RKO (cell line): ENCODE results near the gene SNTG2.
A peak's percentile ranks its signal among the peaks of the same experiment; 100 is the strongest.

Experiments used
- DNase-seq: peaks from one replicate; pipeline ENCODE4 v3.0.0-alpha.2; 2016; ENCODE audit warnings: low spot score

SNTG2 gene

GRCh38 chr2:1147873-1148612 is 197.4 kb downstream of the SNTG2 start:
- no peak for DNase-seq

- no peak for DNase-seq
These were observed 200.3 kb downstream of the SNTG2 start for GRCh38 chr2:1150724-1151511.

- no peak for DNase-seq
These were observed 201.7 kb downstream of the SNTG2 start for GRCh38 chr2:1152375-1152774.

GRCh38 chr2:1153920-1154319 is 203.3 kb downstream of the SNTG2 start:
- DNase-seq, result no peak

GRCh38 chr2:1154710-1155594 is 204.3 kb downstream of the SNTG2 start:
- DNase-seq, result no peak

- DNase-seq, result no peak
These were observed 205.4 kb downstream of the SNTG2 start for GRCh38 chr2:1156059-1156458.

GRCh38 chr2:1156531-1156930 is 205.9 kb downstream of the SNTG2 start:
- no peak for DNase-seq

- no peak for DNase-seq
These were observed 206.5 kb downstream of the SNTG2 start for GRCh38 chr2:1157107-1157506.

- no peak for DNase-seq
These were observed 208.4 kb downstream of the SNTG2 start for GRCh38 chr2:1159013-1159412.

- DNase-seq, result no peak
These were observed 211.6 kb downstream of the SNTG2 start for GRCh38 chr2:1162246-1162645.

- peak; percentile 73 for DNase-seq
These were observed 212.3 kb downstream of the SNTG2 start for GRCh38 chr2:1162768-1163584.

GRCh38 chr2:1166976-1167375 is 216.3 kb downstream of the SNTG2 start:
- DNase-seq, result no peak

- no peak for DNase-seq
These were observed 218.2 kb downstream of the SNTG2 start for GRCh38 chr2:1168846-1169245.

GRCh38 chr2:1169291-1169949 is 218.8 kb downstream of the SNTG2 start:
- DNase-seq, result no peak

GRCh38 chr2:1170241-1170640 is 219.6 kb downstream of the SNTG2 start:
- no peak for DNase-seq

GRCh38 chr2:1170711-1171110 is 220.1 kb downstream of the SNTG2 start:
- no peak for DNase-seq

- DNase-seq, result no peak
These were observed 222.9 kb downstream of the SNTG2 start for GRCh38 chr2:1173528-1173927.

GRCh38 chr2:1181893-1182292 is 231.2 kb downstream of the SNTG2 start:
- DNase-seq, result no peak

- DNase-seq, result no peak
These were observed 232.7 kb downstream of the SNTG2 start for GRCh38 chr2:1183300-1183699.

GRCh38 chr2:1186421-1186820 is 235.8 kb downstream of the SNTG2 start:
- DNase-seq, result no peak

GRCh38 chr2:1187189-1187588 is 236.5 kb downstream of the SNTG2 start:
- no peak for DNase-seq
